ENCODE results near the gene ATXN7.

Gene ATXN7

DNA sequence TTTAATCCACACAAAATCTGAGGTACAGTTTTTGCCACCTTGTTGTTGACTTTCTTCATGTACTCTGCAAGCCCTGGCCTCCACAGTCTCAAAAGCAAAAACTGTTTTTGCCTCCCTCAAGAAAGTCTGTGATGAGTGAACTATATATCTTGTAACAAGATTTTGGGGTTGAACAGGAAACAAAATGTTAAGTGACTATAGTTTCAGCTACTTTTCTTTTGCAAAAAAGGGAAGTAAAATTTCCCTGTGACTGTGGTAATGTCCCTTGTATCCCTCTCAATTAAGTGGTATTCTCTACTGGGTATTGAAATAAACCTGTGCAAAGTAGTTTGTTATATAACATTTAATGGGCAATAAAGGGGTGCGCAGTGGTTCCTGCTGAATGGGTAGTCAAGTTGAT, 69.8 kb downstream of the ATXN7 start:
- no peak for DNase-seq (ENCODE audit: low spot score)

DNA sequence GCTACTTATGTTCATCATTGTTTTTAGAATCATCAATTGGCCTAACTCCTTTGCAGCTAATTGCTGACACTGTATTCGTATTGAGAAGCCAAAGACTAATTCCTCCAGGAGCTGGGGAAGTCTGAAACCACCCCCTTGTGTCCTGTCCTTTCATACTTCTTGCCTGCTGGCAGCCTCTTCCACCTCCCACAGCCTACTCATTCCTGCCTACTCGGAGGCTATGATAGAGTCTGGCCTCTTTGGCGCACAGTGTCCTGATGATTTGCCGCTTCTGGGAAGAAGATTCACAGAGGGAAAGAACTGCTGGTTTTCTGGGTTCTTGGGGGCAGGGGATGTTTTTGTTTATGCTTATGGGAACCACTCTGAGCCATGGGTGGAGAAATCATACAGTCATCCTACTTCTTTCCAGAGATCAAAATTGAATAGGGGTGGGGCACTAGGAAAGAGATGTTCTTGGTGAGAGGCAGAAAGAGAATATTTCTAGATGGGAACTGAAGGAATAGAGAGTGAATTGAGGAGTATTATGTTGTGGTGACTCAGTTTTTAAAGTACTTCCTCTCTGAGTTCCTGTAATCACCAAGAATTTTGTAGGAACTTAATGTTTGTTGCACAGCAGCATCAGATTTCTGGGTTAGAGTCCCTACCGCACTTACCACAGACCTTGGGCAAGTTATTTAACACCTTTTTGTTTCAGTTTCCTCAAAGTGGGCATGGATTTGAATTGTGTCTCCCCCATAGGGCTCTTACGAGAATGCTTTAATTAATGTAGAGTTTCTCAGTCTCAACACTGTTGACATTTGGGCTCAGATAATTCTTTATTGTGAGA, 70.6 kb downstream of the ATXN7 start:
- DNase-seq (ENCODE audit: low spot score): no peak

DNA sequence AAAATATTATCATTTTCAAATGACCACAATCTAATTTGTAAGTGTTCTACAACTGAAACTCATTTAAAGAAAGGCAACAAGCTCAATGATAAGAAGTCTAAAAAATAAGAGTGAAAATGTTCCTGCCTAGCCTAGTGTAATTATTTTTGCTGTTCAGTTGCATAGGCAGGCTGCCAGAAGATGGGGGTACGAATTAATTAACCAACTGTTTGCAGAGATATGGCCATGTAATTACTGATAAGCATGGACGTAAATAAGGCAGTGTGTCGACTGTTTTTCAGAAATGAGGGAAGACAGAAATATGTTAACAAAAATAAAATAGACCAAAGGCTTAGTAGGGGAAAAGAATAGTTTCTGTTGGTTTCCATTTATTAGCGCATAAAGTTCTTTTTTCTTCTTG, 73.3 kb downstream of the ATXN7 start:
- no peak for DNase-seq (ENCODE audit: low spot score)

DNA sequence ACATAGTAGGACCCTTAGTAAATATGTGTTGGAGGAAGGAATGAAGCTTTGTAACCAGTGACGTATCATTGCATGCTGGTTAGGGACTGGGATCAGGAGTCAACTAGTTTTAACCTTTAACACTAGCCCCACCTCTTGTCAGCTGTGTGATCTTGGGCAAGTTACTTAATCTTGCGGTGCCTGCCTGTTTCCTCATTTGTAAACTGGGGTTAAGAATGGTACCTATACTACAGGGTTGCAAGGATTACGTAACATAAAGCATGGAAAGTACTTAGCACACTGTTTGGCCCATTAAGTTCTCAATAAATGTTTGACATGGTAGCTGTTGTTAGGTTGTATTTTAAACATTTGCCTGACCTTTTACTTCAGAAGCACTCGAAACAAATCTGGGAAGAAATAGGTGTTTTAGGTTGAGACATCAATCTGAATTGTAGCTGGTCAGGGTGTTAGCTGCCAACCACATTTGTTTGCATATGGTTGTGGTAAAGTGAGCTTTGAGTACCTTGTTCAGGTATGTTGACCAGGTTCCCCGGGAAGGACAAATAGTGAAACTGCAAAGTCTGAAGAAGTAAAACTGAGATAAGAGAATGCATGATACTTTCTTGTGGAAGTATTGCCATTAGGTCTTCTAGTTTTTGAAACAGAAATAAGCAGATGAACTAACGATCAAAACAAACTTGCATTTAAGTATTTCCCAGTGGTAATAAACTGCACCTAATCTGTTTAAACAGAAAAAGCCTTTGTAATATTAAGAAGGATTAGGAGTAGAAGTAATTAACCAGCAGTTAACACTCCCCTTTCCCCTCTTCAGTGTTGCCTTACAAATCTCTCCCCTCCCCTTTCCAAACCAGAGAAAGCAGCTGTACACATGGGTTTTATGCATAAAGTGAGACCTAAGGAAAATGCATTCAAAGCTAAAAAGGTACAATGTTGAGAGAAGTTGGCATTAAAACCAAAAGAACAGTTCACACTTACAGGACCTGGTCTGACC, 74.3 kb downstream of the ATXN7 start:
- DNase-seq (ENCODE audit: low spot score): no peak

DNA sequence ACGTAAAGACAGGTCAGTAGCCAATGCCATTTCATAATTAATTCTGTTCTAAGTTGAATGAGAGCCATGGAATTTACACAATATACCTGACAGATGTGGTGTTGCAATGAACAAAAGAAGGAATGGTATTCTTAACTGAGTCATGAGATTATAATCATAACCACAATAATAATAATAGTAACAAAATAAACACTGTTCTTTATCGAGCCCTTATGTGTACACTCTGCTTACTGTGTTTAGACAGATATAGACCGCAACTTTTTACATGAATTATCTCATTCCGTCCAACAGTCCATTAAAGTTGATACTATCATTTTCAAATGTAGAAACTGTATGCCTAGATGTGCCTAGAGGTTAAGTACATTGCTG, 76.7 kb downstream of the ATXN7 start:
- no peak for DNase-seq (ENCODE audit: low spot score)

DNA sequence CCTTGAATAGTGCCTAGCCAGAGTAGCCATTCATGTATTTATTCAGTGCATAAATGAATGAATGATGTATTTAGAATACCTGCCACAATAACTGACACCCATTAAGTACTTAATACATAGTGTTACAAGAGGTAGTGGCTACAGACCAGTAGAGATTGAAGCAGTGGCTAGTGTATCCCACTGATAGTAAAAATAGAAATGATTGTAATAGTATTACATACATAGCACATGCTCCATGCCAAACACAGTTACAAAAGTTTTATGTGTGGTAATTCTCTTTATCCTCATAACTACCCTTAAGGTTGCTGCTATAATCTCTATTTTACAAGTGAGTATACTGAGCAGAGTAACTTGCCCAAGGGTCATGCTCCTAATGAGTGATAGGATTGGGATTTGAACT, 78.9 kb downstream of the ATXN7 start:
- DNase-seq (ENCODE audit: low spot score): no peak

DNA sequence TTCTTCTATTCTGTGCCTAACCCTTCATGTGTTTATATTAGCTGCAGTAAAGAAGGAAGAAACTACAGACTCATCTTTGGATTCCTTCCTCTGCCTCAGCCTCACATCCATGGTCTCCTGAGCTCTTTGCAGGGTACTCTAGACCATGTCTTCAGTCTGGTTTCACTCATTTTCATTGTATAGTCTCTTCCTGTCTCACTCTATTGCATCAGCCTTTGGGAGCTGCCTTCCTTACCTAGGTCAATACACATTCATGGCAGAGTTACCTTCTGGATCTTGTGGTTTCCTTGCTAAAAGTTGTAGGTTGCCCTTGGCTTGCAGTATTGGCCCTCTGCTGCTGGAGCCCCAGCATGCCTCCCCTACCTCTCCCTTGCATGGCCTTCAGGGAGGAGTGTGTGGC, 80.0 kb downstream of the ATXN7 start:
- no peak for DNase-seq (ENCODE audit: low spot score)

DNA sequence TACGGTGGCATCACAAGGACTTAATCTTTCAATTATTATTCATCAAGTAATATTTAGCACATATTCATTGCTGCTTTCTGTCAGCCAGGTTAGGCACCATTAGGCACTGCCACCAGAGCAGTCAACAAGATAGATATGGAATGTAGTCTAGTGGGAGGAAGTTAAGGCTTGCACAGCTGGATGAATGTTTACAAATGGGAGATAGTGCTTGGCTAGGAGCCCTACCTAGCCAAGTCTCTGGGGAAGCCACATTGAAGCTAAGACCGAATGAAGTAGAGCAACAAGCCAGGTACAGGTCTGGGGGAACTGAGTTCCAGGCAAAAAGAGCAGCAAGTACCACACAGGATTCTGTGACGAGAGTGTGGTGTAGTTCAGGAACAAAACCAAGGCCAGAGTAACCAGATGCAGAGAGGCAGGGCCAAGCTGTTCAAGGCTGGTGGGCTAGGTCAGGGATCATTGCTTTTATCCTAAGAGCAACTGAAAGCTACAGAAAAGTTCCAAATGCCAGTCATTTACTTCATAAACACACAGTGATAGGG, 82.0 kb downstream of the ATXN7 start:
- DNase-seq (ENCODE audit: low spot score): no peak

DNA sequence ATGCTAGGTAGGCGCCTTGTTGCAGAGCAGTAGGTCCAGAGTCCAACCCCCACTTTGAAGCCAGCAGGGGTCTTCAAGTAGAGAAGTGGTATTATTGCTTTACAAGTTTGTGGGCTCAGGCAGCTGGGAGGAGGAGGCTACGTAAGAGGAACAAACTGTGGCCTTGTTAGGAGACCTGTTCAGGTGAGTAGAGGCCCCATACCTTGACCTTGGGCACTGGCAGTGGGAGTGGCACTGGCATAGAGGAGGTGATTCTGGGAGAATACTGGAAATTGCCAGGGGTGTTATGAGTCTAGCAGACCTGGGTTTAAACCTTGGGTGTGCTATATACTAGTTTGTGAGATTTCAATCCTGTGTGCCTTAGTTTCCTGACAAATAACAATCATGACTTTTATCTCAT, 83.1 kb downstream of the ATXN7 start:
- no peak for DNase-seq (ENCODE audit: low spot score)

DNA sequence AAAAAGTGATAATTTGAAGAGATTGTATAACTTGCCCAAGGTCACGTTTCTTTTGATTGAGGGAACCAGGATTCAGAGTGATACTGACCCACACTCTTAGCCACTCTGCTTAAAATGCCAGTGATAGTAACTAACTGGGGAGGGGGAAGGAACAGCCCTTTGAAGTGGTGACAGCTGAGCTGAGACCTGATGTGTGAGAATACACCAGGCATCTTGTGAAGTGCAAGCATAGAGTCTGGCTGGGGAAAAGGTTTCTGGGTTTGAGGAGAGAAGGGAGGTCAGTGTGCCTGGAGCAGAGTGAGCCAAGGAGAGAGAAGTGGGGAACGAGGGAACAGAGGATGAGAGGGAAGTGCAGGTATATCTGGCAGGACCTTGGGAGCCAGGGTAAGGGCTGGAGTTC, 83.9 kb downstream of the ATXN7 start:
- DNase-seq (ENCODE audit: low spot score): no peak

DNA sequence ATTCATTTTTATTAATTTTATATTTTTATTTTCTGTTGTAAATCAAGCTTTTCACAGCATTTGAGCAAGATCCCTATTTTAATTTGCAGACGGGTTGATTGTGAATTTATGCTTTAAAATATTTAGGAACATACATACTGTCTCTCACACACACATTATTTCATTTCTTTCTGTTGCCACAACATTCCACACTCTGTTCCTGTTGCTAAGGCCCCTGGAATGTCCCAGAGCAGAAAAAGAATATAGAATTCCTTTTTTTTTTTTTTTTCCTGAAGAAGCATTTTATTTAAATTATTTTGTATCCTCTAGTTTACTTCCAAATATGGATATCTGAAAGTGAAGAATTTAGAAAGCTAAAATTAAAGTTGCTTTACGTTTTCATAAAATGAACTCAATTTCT, 85.3 kb downstream of the ATXN7 start:
- no peak for DNase-seq (ENCODE audit: low spot score)

DNA sequence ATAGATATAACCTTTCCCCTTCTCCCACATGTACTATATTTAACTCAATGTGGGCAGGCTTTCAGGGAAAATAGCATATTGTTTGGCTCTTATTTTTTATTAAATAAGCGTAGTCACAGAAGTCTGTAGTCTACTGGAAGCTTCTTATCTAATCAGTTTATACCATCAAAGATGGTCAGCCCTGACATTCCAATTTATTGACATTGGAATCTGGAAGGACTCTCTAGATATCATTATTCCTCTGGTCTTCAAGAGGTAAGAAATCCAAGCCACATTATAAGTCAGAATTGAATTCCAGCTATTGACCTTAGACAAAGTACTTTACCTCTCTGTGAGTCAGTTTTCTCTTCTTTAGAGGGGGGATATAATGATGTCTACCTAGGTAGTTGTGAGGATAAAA, 87.0 kb downstream of the ATXN7 start:
- DNase-seq (ENCODE audit: low spot score): no peak

DNA sequence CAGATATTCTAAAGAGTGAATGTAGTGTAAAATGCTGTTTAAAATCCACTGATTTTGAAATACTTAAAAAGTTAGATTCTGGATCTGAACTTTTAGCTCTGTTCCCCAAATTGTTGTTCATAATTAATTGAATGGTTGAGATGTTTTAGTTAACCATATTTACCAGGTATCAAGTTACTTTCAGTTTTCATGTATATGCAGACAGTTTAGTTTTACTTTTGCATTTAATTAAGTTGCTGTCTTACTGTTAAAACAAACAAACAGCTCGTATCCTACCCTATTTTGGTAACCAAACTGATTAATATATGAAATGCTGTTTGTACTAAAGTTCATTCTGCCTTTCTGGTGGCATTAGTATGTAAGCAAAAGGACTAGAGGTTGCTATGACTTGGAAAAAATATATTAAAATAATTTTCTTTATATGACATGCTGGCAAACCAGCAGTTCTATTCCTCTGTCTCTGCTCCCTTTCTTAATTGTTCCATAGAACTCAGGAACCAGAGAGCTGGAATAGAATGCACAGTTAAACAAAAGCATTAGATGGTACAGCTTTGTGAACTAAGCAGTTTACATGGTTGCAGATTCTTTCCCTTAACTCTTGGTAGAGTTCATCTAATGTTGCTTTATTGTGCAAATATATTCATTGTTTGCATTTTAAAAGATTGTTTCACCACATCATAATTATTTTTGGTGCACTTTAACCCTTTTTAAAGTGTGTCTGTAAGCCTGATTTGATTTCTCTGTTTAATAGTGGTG, 88.0 kb downstream of the ATXN7 start:
- no peak for DNase-seq (ENCODE audit: low spot score)

DNA sequence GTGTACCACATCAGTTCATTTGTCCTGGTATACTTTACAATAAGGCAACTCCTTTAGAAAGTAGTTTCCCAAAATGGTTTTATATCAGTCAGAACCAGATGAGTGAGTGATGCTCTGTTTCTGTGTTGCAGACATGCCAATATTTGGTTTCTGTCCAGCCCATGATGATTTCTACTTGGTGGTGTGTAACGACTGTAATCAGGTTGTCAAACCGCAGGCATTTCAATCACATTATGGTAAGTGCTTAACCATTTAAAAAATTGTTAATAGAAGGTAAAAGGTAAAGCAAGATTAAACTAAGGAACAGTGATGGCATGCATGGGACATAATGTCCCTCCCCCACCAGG, 88.6 kb downstream of the ATXN7 start:
- no peak for DNase-seq (ENCODE audit: low spot score)

DNA sequence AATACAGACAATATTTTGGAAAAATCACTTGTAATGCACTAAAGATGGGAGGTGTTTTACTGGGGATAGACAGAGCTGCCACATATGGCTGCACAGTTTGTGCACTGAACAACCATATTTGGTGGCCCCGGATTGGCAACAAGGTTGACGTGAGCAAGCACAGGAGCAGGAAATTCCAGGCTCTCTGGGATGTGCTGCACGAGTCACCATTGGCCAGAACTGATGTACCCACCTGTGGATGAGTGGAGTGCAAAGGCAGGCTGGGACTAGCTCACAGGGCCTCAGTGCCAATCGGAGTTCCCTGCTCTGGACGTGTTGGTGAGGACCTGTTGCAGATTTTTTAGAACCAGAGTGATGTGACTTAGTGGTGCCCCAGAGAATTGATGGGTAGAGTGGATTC, 90.5 kb downstream of the ATXN7 start:
- no peak for DNase-seq (ENCODE audit: low spot score)

DNA sequence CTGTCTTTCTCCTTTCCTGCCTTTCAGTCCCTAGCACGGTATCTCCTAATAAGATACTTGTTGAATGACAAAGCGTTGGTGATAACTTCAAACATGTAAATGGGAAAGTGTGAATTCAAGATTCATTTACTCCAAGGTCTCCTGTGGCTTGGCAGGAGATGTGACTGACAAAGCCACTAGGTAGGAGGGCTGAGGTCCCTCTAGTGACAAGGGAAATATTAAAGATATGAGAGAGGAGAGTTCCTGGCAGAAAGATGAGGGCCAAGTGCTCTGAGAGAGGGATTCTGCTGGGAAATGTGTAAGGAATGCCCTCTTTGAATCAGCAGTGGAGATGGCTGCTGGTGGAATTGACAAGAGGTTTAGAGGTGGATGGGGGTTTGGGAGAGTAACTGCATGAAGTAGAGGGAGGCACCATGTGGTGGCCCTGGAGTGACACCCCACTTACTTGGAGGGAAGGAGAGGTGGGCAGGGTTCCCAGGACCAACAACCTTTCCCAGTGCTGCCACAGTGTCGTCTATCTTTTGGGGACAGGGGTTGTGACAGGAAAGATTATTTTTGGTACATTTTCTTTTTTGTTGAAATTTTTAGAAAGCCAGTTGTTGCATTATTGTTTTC, 91.5 kb downstream of the ATXN7 start:
- no peak for DNase-seq (ENCODE audit: low spot score)

DNA sequence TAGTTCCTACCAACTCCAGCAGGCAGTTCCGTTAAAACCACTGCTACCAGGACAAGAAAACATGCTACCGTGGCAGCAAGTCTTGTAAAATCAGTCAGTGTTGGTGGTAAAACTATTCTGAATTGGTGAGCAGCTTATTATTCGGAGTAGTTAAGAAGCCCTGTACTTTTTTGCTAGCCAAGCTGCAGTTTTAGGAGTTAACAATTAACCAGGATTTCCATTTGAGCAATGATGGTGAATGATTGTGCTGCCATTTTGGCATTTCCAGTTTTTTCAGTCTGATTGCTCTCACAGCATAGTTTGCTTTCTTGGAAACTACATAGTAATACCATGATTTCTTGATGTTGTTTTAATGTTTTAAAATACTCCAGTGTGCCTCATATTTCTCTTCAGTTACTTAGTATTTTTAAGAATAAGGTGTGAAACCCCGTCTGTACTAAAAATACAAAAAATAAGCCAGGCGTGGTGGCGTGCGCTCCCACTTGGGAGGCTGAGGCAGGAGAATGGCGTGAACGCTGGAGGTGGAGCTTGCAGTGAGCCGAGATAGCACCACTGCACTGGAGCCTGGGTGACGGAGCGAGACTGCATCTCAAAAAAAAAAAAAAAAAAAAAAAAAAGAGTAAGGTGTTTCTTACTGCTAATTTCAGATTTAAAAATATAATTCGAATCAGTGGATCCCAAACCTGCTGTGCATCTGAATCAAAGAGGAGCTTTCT, 92.3 kb downstream of the ATXN7 start:
- DNase-seq (ENCODE audit: low spot score): no peak

DNA sequence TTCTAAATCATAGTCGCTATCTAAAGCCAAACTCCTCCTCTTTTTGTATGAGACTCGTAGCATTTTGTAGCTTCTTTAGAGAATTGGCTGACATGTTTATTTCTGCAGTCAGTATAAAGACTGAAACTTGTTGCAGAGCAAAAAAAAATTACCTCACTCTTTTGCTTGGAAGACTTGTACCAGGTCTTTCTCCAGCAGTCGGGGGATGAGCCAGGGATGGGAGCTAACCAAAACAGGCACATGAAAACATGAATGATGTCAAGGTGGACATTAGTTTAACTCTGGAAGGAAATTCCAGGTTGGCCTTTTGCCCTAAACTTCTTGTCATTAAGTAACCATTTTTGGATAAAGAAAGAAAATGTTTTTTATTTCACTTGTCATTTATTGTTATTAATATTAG, 95.5 kb downstream of the ATXN7 start:
- no peak for DNase-seq (ENCODE audit: low spot score)

DNA sequence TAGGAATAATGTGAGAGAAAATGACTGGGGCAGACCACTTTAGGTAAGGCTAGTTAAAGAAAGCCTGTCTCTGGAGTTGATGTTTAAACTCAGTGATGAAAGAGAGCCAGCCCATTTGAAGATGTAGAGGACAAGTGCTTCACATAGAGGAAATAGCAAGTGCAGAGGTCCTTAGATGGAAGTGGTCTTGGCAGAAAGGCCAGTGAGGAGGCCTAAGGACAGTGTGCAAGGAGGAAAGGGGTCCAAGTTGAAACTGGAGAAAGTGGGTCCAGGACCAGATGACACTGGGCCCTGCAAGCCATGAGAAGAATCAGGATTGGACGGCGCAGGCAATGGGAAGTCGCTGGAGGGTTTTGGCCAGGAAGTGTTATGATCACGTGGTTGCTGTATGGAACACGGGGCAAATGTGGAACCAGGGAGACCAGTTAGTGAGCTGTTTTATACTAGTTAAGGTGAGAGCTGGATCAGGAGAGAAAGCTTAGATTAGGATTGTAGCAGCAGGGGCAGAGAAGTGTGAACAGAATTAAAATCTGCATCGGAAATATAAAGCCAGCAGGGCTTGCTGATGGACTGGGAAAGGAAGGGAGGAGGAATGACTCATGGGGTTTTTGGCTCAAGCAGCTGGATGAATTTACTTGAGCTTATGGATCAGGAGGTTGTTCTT, 96.5 kb downstream of the ATXN7 start:
- peak; percentile 31 for DNase-seq (ENCODE audit: low spot score)

DNA sequence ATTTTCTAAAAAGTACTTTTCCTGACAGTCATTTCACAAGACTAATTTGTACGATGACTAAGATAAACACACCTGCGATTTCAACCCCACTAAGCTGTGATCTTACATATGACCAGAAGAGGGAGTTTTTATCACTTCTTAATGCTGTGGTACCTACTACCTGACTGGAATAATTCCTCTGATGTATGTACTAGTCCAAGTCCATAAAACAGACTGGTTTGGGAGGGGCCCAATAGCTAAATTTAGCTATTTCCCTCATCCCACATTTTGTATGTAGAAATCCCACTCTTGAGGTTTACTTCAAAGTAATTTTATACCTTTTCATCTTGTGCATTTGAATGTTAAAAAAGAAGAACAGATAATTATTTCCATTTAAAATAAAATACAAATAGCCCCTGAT, 98.2 kb downstream of the ATXN7 start:
- DNase-seq (ENCODE audit: low spot score): no peak

DNA sequence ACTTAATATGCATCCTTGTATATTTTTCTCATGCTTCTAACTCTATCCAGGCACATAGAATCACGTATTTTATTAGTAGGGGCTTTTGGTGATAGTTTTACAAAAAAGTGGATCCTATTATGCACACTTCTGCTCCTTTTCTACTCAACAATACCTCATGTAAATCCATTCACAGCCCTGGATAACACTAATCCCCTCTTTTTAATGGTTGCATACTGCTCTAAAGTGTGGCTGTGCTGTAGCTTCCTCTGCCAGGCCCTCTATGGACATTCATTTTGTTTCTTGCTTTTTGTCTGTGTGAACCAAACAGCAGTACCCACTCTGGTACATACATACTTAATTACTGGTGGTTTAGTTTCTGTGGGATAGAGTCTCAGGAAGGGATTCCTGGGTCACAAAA, 99.8 kb downstream of the ATXN7 start:
- DNase-seq (ENCODE audit: low spot score): no peak

Measured in globus pallidus (tissue), 1 donor.